CD4-positive, alpha-beta memory T cell (primary cell): ENCODE data around the gene SOX9. TPM values are rescaled to one million over a fixed set of nuclear protein-coding genes. Genes with fewer than 3 reads are reported as not detected.

ENCODE experiments used
- CTCF ChIA-PET: fragments of 350-600 bp; sonication (Branson Sonifier 250); formaldehyde crosslinking; loops from one replicate; lab custom pipeline; 2021; ENCODE audit warnings: inconsistent platforms; ENCODE audit not compliant: partially characterized antibody; lab: Charles Lee
- POLR2A ChIA-PET: fragments of 350-600 bp; sonication (Branson Sonifier 250); formaldehyde crosslinking; loops from one replicate; lab custom pipeline; 2021; ENCODE audit not compliant: partially characterized antibody; lab: Charles Lee
- DNase-seq, 5 donors: peaks; one replicate each; pipeline versions ENCODE4 v3.0.0 to v3.0.0-alpha.2; 2020 to 2022; ENCODE audit warnings: mixed read lengths in 1 of 5
- H3K27ac ChIP-seq: one replicate; pipeline ENCODE4 v1.7.0; 2013; ENCODE audit warnings: low read depth, low read length
- H3K27me3 ChIP-seq: 2 replicates; pipeline ENCODE4 v1.7.0; 2013; ENCODE audit warnings: mild to moderate bottlenecking, low read length, moderate library complexity; ENCODE audit not compliant: insufficient read depth
- H3K36me3 ChIP-seq: 2 replicates; pipeline ENCODE4 v1.7.0; 2013; ENCODE audit warnings: mild to moderate bottlenecking, low read length, moderate library complexity; ENCODE audit not compliant: insufficient read depth
- H3K4me1 ChIP-seq: 2 replicates; pipeline ENCODE4 v1.7.0; 2013; ENCODE audit warnings: mild to moderate bottlenecking, low read length, moderate library complexity; ENCODE audit not compliant: insufficient read depth
- H3K4me3 ChIP-seq, 2 donors: one replicate each; pipeline ENCODE4 v1.7.0; 2013; ENCODE audit warnings: low read length in 2 of 2, mild to moderate bottlenecking in 1 of 2
- H3K9me3 ChIP-seq, 2 donors: one replicate each; pipeline ENCODE4 v1.7.0; 2013; ENCODE audit warnings: low read length in 2 of 2, control low read depth in 1 of 2; ENCODE audit not compliant: control insufficient read depth in 1 of 2
- H3K27ac Mint-ChIP-seq, 7 donors: one replicate each; pipeline ENCODE4 v1.8.0; 2020 to 2021; ENCODE audit warnings: mixed read lengths in 7 of 7, mild to moderate bottlenecking in 6 of 7, inconsistent platforms in 3 of 7, moderate library complexity in 3 of 7
- H3K27me3 Mint-ChIP-seq, 2 donors: one replicate each; pipeline ENCODE4 v1.8.0; 2020 to 2021; ENCODE audit warnings: mixed read lengths in 2 of 2
- H3K36me3 Mint-ChIP-seq, 2 donors: one replicate each; pipeline ENCODE4 v1.8.0; 2020 to 2021; ENCODE audit warnings: mixed read lengths in 2 of 2, inconsistent platforms in 1 of 2, mild to moderate bottlenecking in 1 of 2
- H3K4me1 Mint-ChIP-seq, 4 donors: one replicate each; pipeline ENCODE4 v1.8.0; 2020 to 2021; ENCODE audit warnings: mixed read lengths in 4 of 4, mild to moderate bottlenecking in 1 of 4
- H3K4me3 Mint-ChIP-seq, 8 donors: one replicate each; pipeline ENCODE4 v1.8.0; 2020 to 2021; ENCODE audit warnings: mixed read lengths in 8 of 8, mild to moderate bottlenecking in 7 of 8, moderate library complexity in 6 of 8, inconsistent platforms in 3 of 8
- H3K9me3 Mint-ChIP-seq, 8 donors: one replicate each; pipeline ENCODE4 v1.8.0; 2020 to 2021; ENCODE audit warnings: mixed read lengths in 8 of 8, mild to moderate bottlenecking in 5 of 8, inconsistent platforms in 3 of 8, moderate library complexity in 1 of 8
- intact Hi-C: fragments of 100-400 bp; cut with micrococcal nuclease; formaldehyde crosslinking; loops from one replicate; pipeline ENCODE4 v1.15.1; 2023
- polyA plus RNA-seq, 2 donors: library from polyadenylated mRNA; unstranded; fragments of 300-500 nt; fragmentation: Illumina TruSeq; gene quantifications; one replicate each; pipeline ENCODE4 v1.2.3, GENCODE V29; 2021
- total RNA-seq, 2 experiments: library from RNA; stranded (reverse); gene quantifications; one replicate each; pipeline ENCODE4 v1.2.3, GENCODE V29; 2021

The SOX9 gene
- total and polyA plus RNA-seq, 4 experiments from 2014 or later, result not detected

DNA sequence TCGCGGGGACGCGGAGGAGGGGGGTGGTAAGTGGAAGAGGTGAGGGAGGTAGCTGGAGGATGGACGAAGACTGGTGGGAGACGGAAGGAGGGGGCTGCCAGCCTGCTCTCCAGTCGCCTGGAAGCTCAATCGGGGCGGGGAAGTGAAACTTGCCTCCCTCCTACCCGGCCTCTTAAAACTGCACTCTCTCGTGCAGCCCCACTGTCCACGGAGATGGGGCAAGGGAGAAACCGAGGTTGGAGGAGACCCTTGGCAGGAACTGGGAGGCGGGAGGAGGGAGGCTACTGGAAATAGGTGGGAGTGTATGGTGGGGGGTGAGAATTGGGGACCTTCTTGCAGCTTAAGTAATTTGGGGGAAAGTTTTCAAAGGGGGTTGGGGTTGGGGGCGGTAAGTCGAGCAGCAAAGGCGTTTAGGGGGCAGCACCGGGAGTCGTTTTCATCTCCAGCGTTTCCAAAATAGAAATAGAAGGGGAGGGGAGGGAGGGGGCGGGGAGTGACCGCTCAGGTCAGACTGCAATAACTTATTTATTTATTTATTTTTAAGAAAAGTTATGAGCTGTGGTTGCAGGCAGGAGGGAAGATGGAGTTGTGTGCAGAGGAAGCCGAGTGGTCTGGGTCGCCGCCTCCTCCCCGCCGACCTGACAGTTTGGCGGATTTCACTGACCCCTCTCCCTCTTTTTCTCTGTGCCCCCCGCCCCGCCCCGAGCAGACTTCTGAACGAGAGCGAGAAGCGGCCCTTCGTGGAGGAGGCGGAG, 1.4 kb downstream of the SOX9 start:
- DNase-seq, result no peak
- Mint-ChIP-seq H3K27ac (peak overlapping the region in 1 of 7 donors; percentile 69), H3K4me1 (peaks cover 5 to 34% (median 11%) of the 10 kb centered on the region in 4 donors), H3K27me3 (peaks cover 36 to 41% of the 10 kb centered on the region in 2 donors), H3K4me3 (peak overlapping the region in 4 of 8 donors; percentile 34 to 57 (median 44)), H3K36me3 (no peaks in the 10 kb centered on the region), H3K9me3 (peaks cover 0 to 14% (median 0%) of the 10 kb centered on the region in 8 donors)
- peaks cover 3% of the 10 kb centered on the region for H3K4me1 ChIP-seq
- H3K36me3 ChIP-seq, result no peaks in the 10 kb centered on the region
- no peaks in the 10 kb centered on the region for H3K9me3 ChIP-seq
- peaks cover 19% of the 10 kb centered on the region for H3K27me3 ChIP-seq
- intact Hi-C loops, result no loop called here
- POLR2A ChIA-PET, result no interaction called here
- H3K27ac ChIP-seq, result no peak overlapping the region
- H3K4me3 ChIP-seq, result no peak overlapping the region
- CTCF ChIA-PET, result no interaction called here

DNA sequence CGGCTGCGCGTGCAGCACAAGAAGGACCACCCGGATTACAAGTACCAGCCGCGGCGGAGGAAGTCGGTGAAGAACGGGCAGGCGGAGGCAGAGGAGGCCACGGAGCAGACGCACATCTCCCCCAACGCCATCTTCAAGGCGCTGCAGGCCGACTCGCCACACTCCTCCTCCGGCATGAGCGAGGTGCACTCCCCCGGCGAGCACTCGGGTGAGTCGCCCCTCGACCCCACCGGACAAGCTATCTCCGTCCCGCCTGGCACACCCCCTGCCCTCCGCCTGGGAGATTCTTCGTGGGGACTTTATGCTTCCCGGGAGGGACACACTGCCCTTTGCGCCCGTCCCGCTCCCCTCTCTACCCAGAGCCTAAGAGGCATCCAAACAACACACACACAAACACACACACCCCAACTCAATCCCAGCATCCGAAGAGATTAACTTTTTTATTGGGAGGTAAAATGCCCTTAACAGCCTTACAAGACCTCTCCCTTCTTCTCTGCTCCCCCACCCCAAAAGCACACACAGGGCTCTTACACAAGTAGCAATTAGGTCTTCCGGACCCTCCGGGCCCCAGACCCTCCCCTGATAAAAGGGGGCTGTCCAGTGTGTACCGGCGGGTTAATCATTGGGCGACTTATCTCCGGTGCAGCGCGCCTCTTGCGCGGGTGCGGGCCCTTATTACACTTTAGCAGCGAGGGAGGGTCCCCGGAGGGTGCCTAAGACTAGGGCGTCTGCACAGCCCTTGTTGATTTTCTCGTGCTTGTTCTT, 2.1 kb downstream of the SOX9 start:
- H3K9me3 Mint-ChIP-seq, result peaks cover 0 to 14% (median 0%) of the 10 kb centered on the region in 8 donors
- Histone ChIP-seq H3K27me3 (peaks cover 12% of the 10 kb centered on the region), H3K4me1 (no peaks in the 10 kb centered on the region), H3K4me3 (no peak overlapping the region), H3K27ac (no peak overlapping the region), H3K9me3 (no peaks in the 10 kb centered on the region), H3K36me3 (no peaks in the 10 kb centered on the region)
- ChIA-PET CTCF (no interaction called here), POLR2A (no interaction called here)
- intact Hi-C loops, result no loop called here
- DNase-seq, result no peak
- H3K36me3 Mint-ChIP-seq, result no peaks in the 10 kb centered on the region
- peak overlapping the region in 1 of 7 donors; percentile 18 for H3K27ac Mint-ChIP-seq
- peaks cover 34 to 42% of the 10 kb centered on the region in 2 donors for H3K27me3 Mint-ChIP-seq
- peaks cover 5 to 29% (median 11%) of the 10 kb centered on the region in 4 donors for H3K4me1 Mint-ChIP-seq
- peak overlapping the region in 4 of 8 donors; percentile 7 to 44 (median 24) for H3K4me3 Mint-ChIP-seq

DNA sequence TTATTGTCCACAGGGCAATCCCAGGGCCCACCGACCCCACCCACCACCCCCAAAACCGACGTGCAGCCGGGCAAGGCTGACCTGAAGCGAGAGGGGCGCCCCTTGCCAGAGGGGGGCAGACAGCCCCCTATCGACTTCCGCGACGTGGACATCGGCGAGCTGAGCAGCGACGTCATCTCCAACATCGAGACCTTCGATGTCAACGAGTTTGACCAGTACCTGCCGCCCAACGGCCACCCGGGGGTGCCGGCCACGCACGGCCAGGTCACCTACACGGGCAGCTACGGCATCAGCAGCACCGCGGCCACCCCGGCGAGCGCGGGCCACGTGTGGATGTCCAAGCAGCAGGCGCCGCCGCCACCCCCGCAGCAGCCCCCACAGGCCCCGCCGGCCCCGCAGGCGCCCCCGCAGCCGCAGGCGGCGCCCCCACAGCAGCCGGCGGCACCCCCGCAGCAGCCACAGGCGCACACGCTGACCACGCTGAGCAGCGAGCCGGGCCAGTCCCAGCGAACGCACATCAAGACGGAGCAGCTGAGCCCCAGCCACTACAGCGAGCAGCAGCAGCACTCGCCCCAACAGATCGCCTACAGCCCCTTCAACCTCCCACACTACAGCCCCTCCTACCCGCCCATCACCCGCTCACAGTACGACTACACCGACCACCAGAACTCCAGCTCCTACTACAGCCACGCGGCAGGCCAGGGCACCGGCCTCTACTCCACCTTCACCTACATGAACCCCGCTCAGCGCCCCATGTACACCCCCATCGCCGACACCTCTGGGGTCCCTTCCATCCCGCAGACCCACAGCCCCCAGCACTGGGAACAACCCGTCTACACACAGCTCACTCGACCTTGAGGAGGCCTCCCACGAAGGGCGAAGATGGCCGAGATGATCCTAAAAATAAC, 3.0 kb downstream of the SOX9 start:
- Mint-ChIP-seq H3K4me1 (peaks cover 2 to 21% (median 8%) of the 10 kb centered on the region in 4 donors), H3K27me3 (peaks cover 29 to 38% of the 10 kb centered on the region in 2 donors), H3K9me3 (peaks cover 0 to 11% (median 0%) of the 10 kb centered on the region in 8 donors), H3K4me3 (no peak overlapping the region), H3K36me3 (no peaks in the 10 kb centered on the region), H3K27ac (peak overlapping the region in 1 of 7 donors; percentile 15)
- no peak for DNase-seq
- H3K27me3 ChIP-seq, result peaks cover 7% of the 10 kb centered on the region
- POLR2A ChIA-PET, result no interaction called here
- H3K4me1 ChIP-seq, result no peaks in the 10 kb centered on the region
- H3K36me3 ChIP-seq, result no peaks in the 10 kb centered on the region
- no peak overlapping the region for H3K27ac ChIP-seq
- no peak overlapping the region for H3K4me3 ChIP-seq
- no peaks in the 10 kb centered on the region for H3K9me3 ChIP-seq
- intact Hi-C loops, result no loop called here
- CTCF ChIA-PET, result no interaction called here

DNA sequence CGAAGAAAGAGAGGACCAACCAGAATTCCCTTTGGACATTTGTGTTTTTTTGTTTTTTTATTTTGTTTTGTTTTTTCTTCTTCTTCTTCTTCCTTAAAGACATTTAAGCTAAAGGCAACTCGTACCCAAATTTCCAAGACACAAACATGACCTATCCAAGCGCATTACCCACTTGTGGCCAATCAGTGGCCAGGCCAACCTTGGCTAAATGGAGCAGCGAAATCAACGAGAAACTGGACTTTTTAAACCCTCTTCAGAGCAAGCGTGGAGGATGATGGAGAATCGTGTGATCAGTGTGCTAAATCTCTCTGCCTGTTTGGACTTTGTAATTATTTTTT, 3.6 kb downstream of the SOX9 start:
- H3K9me3 Mint-ChIP-seq, result peaks cover 0 to 11% (median 1%) of the 10 kb centered on the region in 8 donors
- H3K27me3 Mint-ChIP-seq, result peaks cover 23 to 35% of the 10 kb centered on the region in 2 donors
- peaks cover 2 to 16% (median 8%) of the 10 kb centered on the region in 4 donors for H3K4me1 Mint-ChIP-seq
- H3K27me3 ChIP-seq, result peaks cover 4% of the 10 kb centered on the region
- DNase-seq, result no peak
- H3K27ac Mint-ChIP-seq, result no peak overlapping the region
- H3K36me3 ChIP-seq, result no peaks in the 10 kb centered on the region
- intact Hi-C loops, result no loop called here
- POLR2A ChIA-PET, result no interaction called here
- H3K27ac ChIP-seq, result no peak overlapping the region
- H3K4me1 ChIP-seq, result no peaks in the 10 kb centered on the region
- H3K9me3 ChIP-seq, result no peaks in the 10 kb centered on the region
- H3K4me3 ChIP-seq, result no peak overlapping the region
- H3K4me3 Mint-ChIP-seq, result no peak overlapping the region
- CTCF ChIA-PET, result no interaction called here
- H3K36me3 Mint-ChIP-seq, result no peaks in the 10 kb centered on the region

DNA sequence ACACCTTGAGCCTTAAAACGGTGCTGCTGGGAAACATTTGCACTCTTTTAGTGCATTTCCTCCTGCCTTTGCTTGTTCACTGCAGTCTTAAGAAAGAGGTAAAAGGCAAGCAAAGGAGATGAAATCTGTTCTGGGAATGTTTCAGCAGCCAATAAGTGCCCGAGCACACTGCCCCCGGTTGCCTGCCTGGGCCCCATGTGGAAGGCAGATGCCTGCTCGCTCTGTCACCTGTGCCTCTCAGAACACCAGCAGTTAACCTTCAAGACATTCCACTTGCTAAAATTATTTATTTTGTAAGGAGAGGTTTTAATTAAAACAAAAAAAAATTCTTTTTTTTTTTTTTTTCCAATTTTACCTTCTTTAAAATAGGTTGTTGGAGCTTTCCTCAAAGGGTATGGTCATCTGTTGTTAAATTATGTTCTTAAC, 4.4 kb downstream of the SOX9 start:
- Mint-ChIP-seq H3K36me3 (no peaks in the 10 kb centered on the region), H3K9me3 (peaks cover 0 to 11% (median 1%) of the 10 kb centered on the region in 8 donors), H3K4me3 (no peak overlapping the region), H3K27ac (no peak overlapping the region), H3K27me3 (peaks cover 23 to 28% of the 10 kb centered on the region in 2 donors), H3K4me1 (peaks cover 2 to 16% (median 8%) of the 10 kb centered on the region in 4 donors)
- DNase-seq, result no peak
- Histone ChIP-seq H3K4me3 (no peak overlapping the region), H3K27ac (no peak overlapping the region), H3K4me1 (no peaks in the 10 kb centered on the region), H3K27me3 (no peaks in the 10 kb centered on the region), H3K36me3 (no peaks in the 10 kb centered on the region), H3K9me3 (no peaks in the 10 kb centered on the region)
- intact Hi-C loops, result no loop called here
- ChIA-PET POLR2A (no interaction called here), CTCF (no interaction called here)

DNA sequence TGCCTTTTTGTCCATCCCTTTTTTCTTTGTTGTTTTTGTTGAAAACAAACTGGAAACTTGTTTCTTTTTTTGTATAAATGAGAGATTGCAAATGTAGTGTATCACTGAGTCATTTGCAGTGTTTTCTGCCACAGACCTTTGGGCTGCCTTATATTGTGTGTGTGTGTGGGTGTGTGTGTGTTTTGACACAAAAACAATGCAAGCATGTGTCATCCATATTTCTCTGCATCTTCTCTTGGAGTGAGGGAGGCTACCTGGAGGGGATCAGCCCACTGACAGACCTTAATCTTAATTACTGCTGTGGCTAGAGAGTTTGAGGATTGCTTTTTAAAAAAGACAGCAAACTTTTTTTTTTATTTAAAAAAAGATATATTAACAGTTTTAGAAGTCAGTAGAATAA, 4.9 kb downstream of the SOX9 start:
- CTCF ChIA-PET, result no interaction called here
- H3K9me3 Mint-ChIP-seq, result peaks cover 0 to 11% (median 1%) of the 10 kb centered on the region in 8 donors
- intact Hi-C loops, result no loop called here
- Histone ChIP-seq H3K4me1 (no peaks in the 10 kb centered on the region), H3K36me3 (no peaks in the 10 kb centered on the region), H3K27me3 (no peaks in the 10 kb centered on the region), H3K4me3 (no peak overlapping the region), H3K9me3 (no peaks in the 10 kb centered on the region), H3K27ac (no peak overlapping the region)
- peaks cover 21 to 25% of the 10 kb centered on the region in 2 donors for H3K27me3 Mint-ChIP-seq
- POLR2A ChIA-PET, result no interaction called here
- no peak overlapping the region for H3K27ac Mint-ChIP-seq
- H3K4me1 Mint-ChIP-seq, result peaks cover 2 to 13% (median 7%) of the 10 kb centered on the region in 4 donors
- no peak for DNase-seq
- no peak overlapping the region for H3K4me3 Mint-ChIP-seq
- H3K36me3 Mint-ChIP-seq, result no peaks in the 10 kb centered on the region
